Mesenchymal stem cell (in vitro differentiated cells and primary cell): ENCODE data around the gene NFATC1.

Experiments
- DNase-seq: peaks from one replicate; pipeline ENCODE4 v3.0.0-alpha.2; 2013
- H2AFZ ChIP-seq: one replicate; pipeline ENCODE4 v1.6.1; 2013; ENCODE audit warnings: low read depth, mild to moderate bottlenecking, control low read depth, inconsistent platforms, low read length, moderate library complexity
- H2AK5ac ChIP-seq: 2 replicates; pipeline ENCODE4 v1.6.1; 2013; ENCODE audit warnings: low read length, moderate library complexity, mild to moderate bottlenecking, inconsistent platforms; ENCODE audit not compliant: severe bottlenecking
- H2BK120ac ChIP-seq: one replicate; pipeline ENCODE4 v1.6.1; 2013; ENCODE audit warnings: low read depth, mild to moderate bottlenecking, inconsistent platforms, low read length, moderate library complexity
- H2BK12ac ChIP-seq, 2 experiments: one replicate each; pipeline ENCODE4 v1.6.1; 2013; ENCODE audit warnings: inconsistent platforms in 2 of 2, low read length in 2 of 2, mild to moderate bottlenecking in 2 of 2, moderate library complexity in 2 of 2, control low read depth in 1 of 2
- H2BK15ac ChIP-seq: one replicate; pipeline ENCODE4 v1.6.1; 2013; ENCODE audit warnings: mild to moderate bottlenecking, low read depth, inconsistent platforms; ENCODE audit not compliant: poor library complexity, severe bottlenecking
- H2BK5ac ChIP-seq: 2 replicates; pipeline ENCODE4 v1.6.1; 2013; ENCODE audit warnings: low read depth, mild to moderate bottlenecking, low read length, control low read depth, inconsistent platforms; ENCODE audit not compliant: poor library complexity, severe bottlenecking
- H3K14ac ChIP-seq, 2 experiments: one replicate each; pipeline ENCODE4 v1.6.1; 2013; ENCODE audit warnings: inconsistent platforms in 2 of 2, low read length in 2 of 2, control low read depth in 1 of 2, mild to moderate bottlenecking in 1 of 2, moderate library complexity in 1 of 2
- H3K18ac ChIP-seq, 2 experiments: one replicate each; pipeline ENCODE4 v1.6.1; 2013; ENCODE audit warnings: inconsistent platforms in 2 of 2, low read length in 2 of 2, control low read depth in 1 of 2, low read depth in 1 of 2, mild to moderate bottlenecking in 1 of 2
- H3K23ac ChIP-seq, 2 experiments: one replicate each; pipeline ENCODE4 v1.6.1; 2013; ENCODE audit warnings: inconsistent platforms in 2 of 2, low read length in 2 of 2, mild to moderate bottlenecking in 2 of 2, moderate library complexity in 2 of 2, control low read depth in 1 of 2
- H3K27ac ChIP-seq: 2 replicates; pipeline ENCODE4 v1.5.1; 2013; ENCODE audit warnings: mild to moderate bottlenecking, moderate library complexity, low read length, control low read depth, inconsistent platforms; ENCODE audit not compliant: poor library complexity, severe bottlenecking
- H3K27me3 ChIP-seq, 2 experiments: 2 replicates each; pipeline versions ENCODE4 v1.6.1 to v1.7.0; 2013; ENCODE audit warnings: low read length in 2 of 2, mild to moderate bottlenecking in 2 of 2, moderate library complexity in 2 of 2, control low read depth in 1 of 2, inconsistent platforms in 1 of 2; ENCODE audit not compliant: control insufficient read depth in 1 of 2, insufficient read depth in 1 of 2
- H3K36me3 ChIP-seq, 2 experiments: 2 replicates each; pipeline versions ENCODE4 v1.6.1 to v1.7.0; 2013; ENCODE audit warnings: low read length in 2 of 2, control low read depth in 1 of 2, inconsistent platforms in 1 of 2, low read depth in 1 of 2, mild to moderate bottlenecking in 1 of 2; ENCODE audit not compliant: insufficient read depth in 2 of 2, control insufficient read depth in 1 of 2
- H3K4ac ChIP-seq, 2 experiments: one replicate each; pipeline ENCODE4 v1.6.1; 2013; ENCODE audit warnings: inconsistent platforms in 2 of 2, low read length in 2 of 2, mild to moderate bottlenecking in 2 of 2, moderate library complexity in 2 of 2, control low read depth in 1 of 2, low read depth in 1 of 2
- H3K4me1 ChIP-seq: 2 replicates; pipeline ENCODE4 v1.6.1; 2013; ENCODE audit warnings: low read depth, low read length, control low read depth; ENCODE audit not compliant: control insufficient read depth, insufficient read depth
- H3K4me2 ChIP-seq: 2 replicates; pipeline ENCODE4 v1.6.1; 2013; ENCODE audit warnings: low read length, mild to moderate bottlenecking, inconsistent platforms; ENCODE audit not compliant: poor library complexity, severe bottlenecking
- H3K4me3 ChIP-seq, 2 experiments: 2 replicates each; pipeline versions ENCODE4 v1.5.1 to v1.7.0; 2013; ENCODE audit warnings: low read length in 2 of 2, mild to moderate bottlenecking in 2 of 2, control low read depth in 1 of 2, low read depth in 1 of 2; ENCODE audit not compliant: insufficient read depth in 1 of 2
- H3K79me1 ChIP-seq: replicated peaks from 2 replicates; pipeline ENCODE4 v1.6.1; 2013; ENCODE audit warnings: mild to moderate bottlenecking, control low read depth, low read length, inconsistent platforms; ENCODE audit not compliant: poor library complexity, severe bottlenecking
- H3K9ac ChIP-seq: 2 replicates; pipeline ENCODE4 v1.7.0; 2013; ENCODE audit warnings: mild to moderate bottlenecking, low read length, moderate library complexity
- H3K9me3 ChIP-seq: 2 replicates; pipeline ENCODE4 v1.7.0; 2013; ENCODE audit warnings: mild to moderate bottlenecking, low read length; ENCODE audit not compliant: control insufficient read depth
- H4K8ac ChIP-seq: one replicate; pipeline ENCODE4 v1.6.1; 2013; ENCODE audit warnings: inconsistent platforms, mild to moderate bottlenecking, low read length, moderate library complexity
- H4K91ac ChIP-seq: one replicate; pipeline ENCODE4 v1.6.1; 2013; ENCODE audit warnings: mild to moderate bottlenecking, low read length, inconsistent platforms
- WGBS: methylation state at CpG from one replicate; pipeline ENCODE4 v1.1.7; 2013; ENCODE audit warnings: mixed read lengths; 5-methylcytosine and 5-hydroxymethylcytosine counted together

Gene NFATC1

DNA sequence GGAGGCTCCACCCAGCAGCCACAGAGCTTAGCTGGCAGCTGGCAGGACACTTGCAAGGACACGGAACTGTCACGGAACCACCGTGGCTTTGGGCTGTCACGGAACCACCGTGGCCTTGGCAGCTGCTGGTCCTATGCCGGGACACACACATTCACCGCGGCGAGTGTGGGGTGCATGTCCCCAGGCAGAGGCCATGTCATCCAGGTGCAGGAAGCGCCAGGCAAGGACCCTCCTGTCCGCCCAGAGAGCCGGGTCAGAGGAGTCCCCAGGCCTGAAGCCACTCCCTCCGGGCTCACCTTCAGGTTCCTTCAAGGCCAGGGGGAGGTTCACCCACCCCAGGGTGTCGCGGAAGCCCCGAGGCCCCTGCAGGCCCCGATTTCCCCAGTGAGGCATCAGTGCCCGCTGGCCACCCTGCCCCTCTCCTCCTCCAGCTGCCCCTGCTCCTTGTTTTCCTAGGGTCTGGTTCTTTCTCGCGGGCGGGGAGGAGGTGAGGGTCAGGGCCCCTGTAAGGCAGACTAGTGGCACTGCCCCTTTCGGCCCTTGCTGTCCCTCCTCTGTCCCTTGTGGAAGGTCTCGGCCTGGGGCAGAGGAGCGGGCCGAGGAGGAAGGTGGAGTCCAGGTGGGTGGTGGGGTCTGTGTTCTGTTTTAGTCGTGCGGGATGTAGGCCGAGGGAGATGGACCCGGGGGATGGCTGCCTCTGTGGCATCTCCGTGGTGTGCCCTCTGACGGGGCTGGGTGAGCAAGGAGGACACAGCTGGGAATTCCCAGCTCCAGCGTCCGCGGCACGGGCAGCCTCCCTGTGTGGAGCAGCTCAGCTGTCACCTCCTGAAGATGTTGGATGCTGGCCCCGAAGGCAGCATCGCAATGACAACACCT, 60.6 kb downstream of the NFATC1 start:
- H2AK5ac ChIP-seq = no peak overlapping the region
- H3K27me3 ChIP-seq = no peaks in the 10 kb centered on the region
- H3K4me2 ChIP-seq = no peak overlapping the region
- H4K8ac ChIP-seq = no peak overlapping the region
- H3K23ac ChIP-seq = no peak overlapping the region
- peaks cover 4 to 21% of the 10 kb centered on the region in 2 experiments for H3K36me3 ChIP-seq
- no peak overlapping the region for H2BK5ac ChIP-seq
- no peak overlapping the region for H3K14ac ChIP-seq
- no peak overlapping the region for H3K18ac ChIP-seq
- no peak overlapping the region for H3K27ac ChIP-seq
- H3K9me3 ChIP-seq = no peaks in the 10 kb centered on the region
- 98% methylated on average over 36 of the region's 37 CpGs for WGBS
- no peak overlapping the region for H2BK120ac ChIP-seq
- peak overlapping the region in 1 of 2 experiments; percentile 56 for H2BK12ac ChIP-seq
- H3K4ac ChIP-seq = no peak overlapping the region
- no peak overlapping the region for H2BK15ac ChIP-seq
- H3K4me3 ChIP-seq = no peak overlapping the region
- DNase-seq = no peak
- H3K4me1 ChIP-seq = peaks cover 31% of the 10 kb centered on the region
- no peak overlapping the region for H3K9ac ChIP-seq
- H4K91ac ChIP-seq = no peak overlapping the region
- H2AFZ ChIP-seq = no peak overlapping the region
- H3K79me1 ChIP-seq = no peaks in the 10 kb centered on the region

DNA sequence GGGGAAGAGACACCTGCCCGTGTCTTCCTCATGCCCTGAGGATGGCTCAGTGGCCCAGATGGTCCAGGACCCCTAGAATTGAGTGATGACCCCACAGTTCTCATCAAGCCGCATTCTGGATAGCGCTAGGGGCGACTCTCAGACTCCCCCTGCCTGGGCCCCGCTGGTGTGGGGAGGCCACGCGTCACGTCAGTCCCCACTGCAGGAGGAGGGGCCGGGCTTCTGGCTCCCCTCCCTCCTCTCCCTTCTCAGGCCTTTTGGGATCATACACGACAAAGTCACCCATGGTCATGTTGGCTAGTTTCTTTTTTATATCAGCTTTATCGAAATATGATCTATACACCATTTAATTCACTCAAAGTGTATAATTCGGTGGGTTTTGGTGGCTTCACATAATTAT, 61.5 kb downstream of the NFATC1 start:
- Histone ChIP-seq H3K14ac (no peak overlapping the region), H3K23ac (no peak overlapping the region), H3K36me3 (peaks cover 9 to 19% of the 10 kb centered on the region in 2 experiments), H2AK5ac (no peak overlapping the region), H3K4me2 (no peak overlapping the region), H3K27me3 (no peaks in the 10 kb centered on the region), H3K4me3 (no peak overlapping the region), H3K4me1 (peaks cover 31% of the 10 kb centered on the region), H2BK120ac (no peak overlapping the region), H3K9ac (no peak overlapping the region), H2BK15ac (no peak overlapping the region), H3K9me3 (no peaks in the 10 kb centered on the region), H3K27ac (no peak overlapping the region), H3K4ac (no peak overlapping the region), H2AFZ (no peak overlapping the region), H2BK12ac (no peak overlapping the region), H2BK5ac (no peak overlapping the region), H4K8ac (no peak overlapping the region), H3K18ac (no peak overlapping the region), H4K91ac (no peak overlapping the region), H3K79me1 (no peaks in the 10 kb centered on the region)
- 98% methylated on average over 11 of the region's 12 CpGs for WGBS
- DNase-seq = no peak

DNA sequence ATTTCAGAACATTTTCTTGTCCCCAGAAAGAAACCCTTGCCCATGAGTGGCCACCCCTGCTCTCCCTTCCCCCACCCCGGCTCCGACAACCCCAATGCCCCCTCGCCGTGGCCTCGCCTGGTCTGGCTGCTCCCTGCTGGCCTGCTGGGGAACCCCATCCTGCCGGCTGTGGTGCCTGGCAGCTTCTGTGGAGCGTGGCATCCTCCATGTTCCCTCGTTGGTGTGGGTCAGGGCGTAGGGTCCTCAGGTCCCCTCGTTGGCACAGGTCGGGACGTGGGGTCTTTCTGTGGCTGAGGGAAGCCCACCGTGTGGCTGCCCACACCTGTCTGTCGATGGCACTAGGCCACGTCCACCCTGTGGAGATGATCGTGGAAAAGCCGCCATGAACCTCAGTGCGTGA, 61.9 kb downstream of the NFATC1 start:
- no peak overlapping the region for H3K27ac ChIP-seq

DNA sequence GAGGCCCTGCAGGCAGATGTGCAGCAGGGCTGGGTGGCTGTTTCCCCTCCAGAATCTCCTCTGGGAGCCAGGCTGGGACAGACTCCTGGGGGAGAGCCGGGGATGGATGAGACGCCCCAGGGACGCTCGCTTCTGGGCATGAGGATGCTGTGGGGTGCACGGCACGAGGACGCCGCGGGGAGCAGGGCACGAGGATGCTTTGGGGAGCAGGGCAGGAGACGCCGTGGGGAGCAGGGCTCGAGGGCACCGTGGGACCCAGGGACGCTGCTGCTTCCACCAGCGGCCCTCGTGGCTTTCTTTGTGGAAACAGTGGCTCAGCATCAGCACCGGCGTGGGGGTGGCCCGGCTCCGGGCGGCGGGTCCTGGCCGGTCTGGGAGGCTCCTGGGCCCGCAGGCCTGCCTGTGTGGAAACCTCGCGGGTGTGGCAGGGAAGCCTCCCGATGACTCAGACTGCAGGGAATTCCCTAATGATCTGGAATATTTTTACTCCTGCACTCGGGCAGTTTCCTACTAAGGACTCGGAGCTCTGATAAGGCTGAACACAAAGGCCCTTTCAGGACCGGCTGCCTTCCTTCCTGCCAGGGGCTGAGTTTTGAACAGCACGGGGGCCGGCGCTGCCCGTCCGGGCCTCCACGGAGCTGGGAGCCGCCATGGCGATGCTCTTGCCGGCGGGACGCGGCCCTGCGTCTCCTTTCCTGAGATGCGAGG, 62.6 kb downstream of the NFATC1 start:
- no peak overlapping the region for H2AFZ ChIP-seq
- H4K8ac ChIP-seq = peak overlapping the region; percentile 45
- no peak overlapping the region for H2BK5ac ChIP-seq
- peaks cover 34% of the 10 kb centered on the region for H3K4me1 ChIP-seq
- H2AK5ac ChIP-seq = no peak overlapping the region
- no peaks in the 10 kb centered on the region for H3K27me3 ChIP-seq
- peak overlapping the region; percentile 91 for H4K91ac ChIP-seq
- H3K79me1 ChIP-seq = no peaks in the 10 kb centered on the region
- H3K4me2 ChIP-seq = no peak overlapping the region
- peak overlapping the region in 1 of 2 experiments; percentile 67 for H3K14ac ChIP-seq
- H3K4me3 ChIP-seq = peak overlapping the region in 1 of 2 experiments; percentile 57
- 57% methylated on average over 45 of the region's 45 CpGs for WGBS
- no peaks in the 10 kb centered on the region for H3K9me3 ChIP-seq
- H3K4ac ChIP-seq = peak overlapping the region; percentile 40 to 71
- H3K36me3 ChIP-seq = peaks cover 9 to 12% of the 10 kb centered on the region in 2 experiments
- H3K27ac ChIP-seq = no peak overlapping the region
- no peak overlapping the region for H3K23ac ChIP-seq
- peak overlapping the region; percentile 13 for H2BK120ac ChIP-seq
- peak overlapping the region; percentile 23 for H2BK15ac ChIP-seq
- peak; percentile 91 for DNase-seq
- H2BK12ac ChIP-seq = peak overlapping the region; percentile 30 to 70
- H3K18ac ChIP-seq = peak overlapping the region; percentile 65 to 81
- H3K9ac ChIP-seq = peak overlapping the region; percentile 85

More for the DNA sequence above, 61.9 kb downstream of the NFATC1 start:
- Histone ChIP-seq H3K4me1 (peaks cover 31% of the 10 kb centered on the region), H2BK120ac (no peak overlapping the region), H3K4me3 (peak overlapping the region in 1 of 2 experiments; percentile 2), H3K36me3 (peaks cover 9 to 15% of the 10 kb centered on the region in 2 experiments), H3K27me3 (no peaks in the 10 kb centered on the region), H2AK5ac (no peak overlapping the region), H3K4me2 (no peak overlapping the region), H2BK15ac (peak overlapping the region; percentile 23), H3K23ac (no peak overlapping the region), H2AFZ (no peak overlapping the region), H2BK5ac (no peak overlapping the region), H4K91ac (peak overlapping the region; percentile 91), H3K4ac (peak overlapping the region; percentile 8 to 71), H3K79me1 (no peaks in the 10 kb centered on the region), H3K9me3 (no peaks in the 10 kb centered on the region), H3K18ac (peak overlapping the region; percentile 3 to 65), H3K14ac (no peak overlapping the region), H3K9ac (peak overlapping the region; percentile 85), H4K8ac (no peak overlapping the region), H2BK12ac (peak overlapping the region; percentile 23 to 30)
- WGBS = 95% methylated on average over 18 of the region's 18 CpGs
- no peak for DNase-seq
